Panc1 (cell line): ENCODE measurements around the gene RAP1GAP. TPM values are rescaled to one million over a fixed set of nuclear protein-coding genes. Genes with fewer than 3 reads are reported as not detected.

ENCODE experiments used
- ATAC-seq: fragments of 200-7000 bp; cut with Tn5 transposase; 2 replicates; pipeline ENCODE4 v1.9.1; 2020; ENCODE audit warnings: mild to moderate bottlenecking, moderate library complexity
- BruUV-seq: library from RNA; stranded (reverse); fragments of 400-500 nt; replicated peaks from 2 replicates; lab custom pipeline; 2021; lab: Mats Ljungman, UMichigan
- CTCF ChIA-PET: fragments of 300-600 bp; sonication (Branson Sonifier 250); formaldehyde crosslinking; loops from one replicate; lab custom pipeline; 2022; ENCODE audit warnings: antibody characterized with exemption; lab: Charles Lee
- POLR2A ChIA-PET: fragments of 300-600 bp; sonication (Branson Sonifier 250); formaldehyde crosslinking; loops from one replicate; lab custom pipeline; 2022; ENCODE audit warnings: antibody characterized with exemption; lab: Charles Lee
- DNase-seq: peaks from one replicate; pipeline ENCODE4 v3.0.0-alpha.2; 2010; ENCODE audit warnings: low read depth, low spot score
- H3K27ac ChIP-seq: 2 replicates; pipeline ENCODE4 v1.5.1; 2011; ENCODE audit warnings: mild to moderate bottlenecking, low read length, inconsistent platforms
- H3K27me3 ChIP-seq: fragments of 200-500 bp; sonication (Bioruptor generic); 2 replicates; pipeline ENCODE4 v1.6.0; 2014; ENCODE audit warnings: low read length, inconsistent platforms; ENCODE audit not compliant: control insufficient read depth, insufficient read depth
- H3K36me3 ChIP-seq: fragments of 200-500 bp; sonication (Bioruptor generic); 2 replicates; pipeline ENCODE4 v1.5.1; 2014; ENCODE audit warnings: inconsistent platforms, mild to moderate bottlenecking, low read length, moderate library complexity; ENCODE audit not compliant: control insufficient read depth, insufficient read depth
- H3K4me1 ChIP-seq: 2 replicates; pipeline ENCODE4 v1.5.1; 2011; ENCODE audit warnings: inconsistent platforms, mild to moderate bottlenecking, low read length, moderate library complexity; ENCODE audit not compliant: control insufficient read depth, insufficient read depth
- H3K4me3 ChIP-seq, 2 experiments: 2 replicates each; pipeline ENCODE4 v1.5.1; 2011 to 2012; ENCODE audit warnings: low read depth in 2 of 2, low read length in 2 of 2, mild to moderate bottlenecking in 2 of 2, inconsistent platforms in 1 of 2, moderate library complexity in 1 of 2
- H3K9me3 ChIP-seq: fragments of 200-500 bp; sonication (Bioruptor generic); 2 replicates; pipeline ENCODE4 v1.5.1; 2014; ENCODE audit warnings: low read depth, mild to moderate bottlenecking, inconsistent platforms, low read length, moderate library complexity; ENCODE audit not compliant: control insufficient read depth, insufficient read depth
- POLR2AphosphoS5 ChIP-seq: IDR thresholded peaks from 2 replicates; pipeline ENCODE4 v1.6.1; 2012; ENCODE audit warnings: mild to moderate bottlenecking, low read depth, low read length, moderate library complexity
- SIN3A ChIP-seq: IDR thresholded peaks from 2 replicates; pipeline ENCODE4 v1.6.1; 2012; ENCODE audit warnings: low read depth, mild to moderate bottlenecking, low read length, moderate library complexity, borderline replicate concordance; ENCODE audit not compliant: insufficient read depth
- TCF7L2 ChIP-seq: IDR thresholded peaks from 2 replicates; pipeline ENCODE4 v1.6.1; 2011; ENCODE audit warnings: mild to moderate bottlenecking, low read depth, low read length, inconsistent platforms
- in situ Hi-C: cut with HindIII; loops from 2 replicates; pipeline ENCODE4 v1.10.0; 2016; ENCODE audit warnings: low sequenced_read_pairs, low pct_unique_long_range_greater_than_20kb
- intact Hi-C: fragments of 100-400 bp; cut with micrococcal nuclease; formaldehyde crosslinking; loops from one replicate; pipeline ENCODE4 v1.10.0; 2022; ENCODE audit not compliant: unreplicated experiment
- total RNA-seq: library from RNA; stranded (reverse); gene quantifications from one replicate; pipeline ENCODE4 v1.2.1, GENCODE V29; 2021; ENCODE audit not compliant: unreplicated experiment
- TF ChIP-seq, protein P1 (sequence below): fragments of 450-650 bp; IDR thresholded peaks from 2 replicates; pipeline ENCODE4 v1.5.1; 2017; ENCODE audit warnings: mild to moderate bottlenecking
- TF ChIP-seq, protein P2 (sequence below), 2 experiments: IDR thresholded peaks; 2 replicates each; pipeline ENCODE4 v1.6.1; 2011 to 2012; ENCODE audit warnings: low read depth in 2 of 2, control low read depth in 1 of 2, low read length in 1 of 2, mild to moderate bottlenecking in 1 of 2, moderate library complexity in 1 of 2; ENCODE audit not compliant: insufficient read depth in 1 of 2

Gene RAP1GAP
- total RNA-seq, 1 experiment from 2014 or later = 4.6 TPM

DNA sequence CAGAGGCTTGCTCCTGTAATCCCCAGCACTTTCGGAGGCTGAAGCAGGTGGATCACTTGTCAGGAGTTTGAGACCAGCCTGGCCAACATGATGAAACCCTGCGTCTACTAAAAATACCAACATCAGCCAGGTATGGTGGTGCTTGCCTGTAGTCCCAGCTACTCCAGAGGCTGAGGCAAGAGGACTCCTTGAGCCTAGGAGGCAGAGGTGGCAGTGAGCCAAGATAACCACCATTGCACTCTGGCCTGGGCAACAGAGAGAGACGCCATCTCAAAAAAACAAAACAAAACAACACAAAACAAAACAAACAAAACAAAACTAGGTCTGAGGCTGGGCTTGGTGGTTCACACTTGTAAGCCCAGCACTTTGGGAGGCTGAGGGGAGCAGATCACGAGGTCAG lies 38.7 kb upstream of the RAP1GAP start:
- ChIA-PET POLR2A (no interaction called here), CTCF (no interaction called here)

DNA sequence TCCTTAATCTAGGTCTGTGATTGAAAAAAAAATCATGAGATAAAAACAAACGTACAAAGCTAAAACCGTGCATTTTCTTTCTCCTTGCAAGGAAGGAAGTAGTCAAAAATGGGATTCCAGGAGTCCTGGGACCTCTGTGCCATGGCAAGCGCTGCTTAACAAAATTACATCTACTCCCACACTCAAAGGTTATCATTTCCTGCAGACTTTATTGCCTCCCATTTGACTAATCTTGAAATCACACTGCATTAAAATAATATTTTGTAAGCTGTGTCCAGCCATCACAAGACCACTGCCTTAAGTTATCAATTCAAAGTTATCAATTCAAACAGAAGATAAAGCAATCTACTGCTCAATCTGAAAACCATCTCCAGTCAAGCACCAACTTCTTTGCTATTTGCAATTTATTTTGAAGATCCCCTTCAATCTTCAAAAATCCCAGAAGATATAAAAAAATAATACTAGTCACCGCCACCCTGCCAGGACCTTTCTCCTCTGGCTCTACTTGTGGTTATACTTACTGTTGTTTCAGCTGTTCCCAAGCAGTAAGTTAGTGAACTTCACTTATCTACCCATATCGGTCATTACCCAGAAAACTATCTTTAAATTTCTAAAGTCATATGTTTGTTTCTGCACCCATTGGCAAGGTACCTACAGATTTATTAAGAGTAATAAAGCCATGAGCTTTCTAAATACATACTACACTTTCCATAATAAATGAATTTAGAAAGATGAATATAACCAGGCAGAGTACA lies 38.1 kb upstream of the RAP1GAP start:
- CTCF ChIA-PET = no interaction called here
- DNase-seq (no peak), ATAC-seq (no peak)
- POLR2A ChIA-PET = interaction anchor here (0.6 kb wide), 1 partner anchor 67 kb away, joined by 4 read pairs; no protein-coding TSS in a partner anchor
- Histone ChIP-seq H3K4me3 (no peak overlapping the region), H3K4me1 (no peaks in the 10 kb centered on the region), H3K36me3 (peaks cover 16% of the 10 kb centered on the region; the same call in 1 of the 2 replicates), H3K27me3 (no peaks in the 10 kb centered on the region), H3K27ac (no peak overlapping the region), H3K9me3 (no peaks in the 10 kb centered on the region)
- BruUV-seq = no TSS peak
- intact Hi-C loops (no loop called here), in situ Hi-C loops (no loop called here)
- no peak for TF ChIP-seq POLR2AphosphoS5

More for the DNA sequence above, 38.7 kb upstream of the RAP1GAP start:
- Histone ChIP-seq H3K4me1 (no peaks in the 10 kb centered on the region), H3K9me3 (no peaks in the 10 kb centered on the region), H3K36me3 (peaks cover 16% of the 10 kb centered on the region; the same call in 1 of the 2 replicates), H3K27ac (no peak overlapping the region), H3K4me3 (no peak overlapping the region), H3K27me3 (no peaks in the 10 kb centered on the region)
- TF ChIP-seq SIN3A (no peak), POLR2AphosphoS5 (no peak), TCF7L2 (no peak)
- TF ChIP-seq, protein P1, sequence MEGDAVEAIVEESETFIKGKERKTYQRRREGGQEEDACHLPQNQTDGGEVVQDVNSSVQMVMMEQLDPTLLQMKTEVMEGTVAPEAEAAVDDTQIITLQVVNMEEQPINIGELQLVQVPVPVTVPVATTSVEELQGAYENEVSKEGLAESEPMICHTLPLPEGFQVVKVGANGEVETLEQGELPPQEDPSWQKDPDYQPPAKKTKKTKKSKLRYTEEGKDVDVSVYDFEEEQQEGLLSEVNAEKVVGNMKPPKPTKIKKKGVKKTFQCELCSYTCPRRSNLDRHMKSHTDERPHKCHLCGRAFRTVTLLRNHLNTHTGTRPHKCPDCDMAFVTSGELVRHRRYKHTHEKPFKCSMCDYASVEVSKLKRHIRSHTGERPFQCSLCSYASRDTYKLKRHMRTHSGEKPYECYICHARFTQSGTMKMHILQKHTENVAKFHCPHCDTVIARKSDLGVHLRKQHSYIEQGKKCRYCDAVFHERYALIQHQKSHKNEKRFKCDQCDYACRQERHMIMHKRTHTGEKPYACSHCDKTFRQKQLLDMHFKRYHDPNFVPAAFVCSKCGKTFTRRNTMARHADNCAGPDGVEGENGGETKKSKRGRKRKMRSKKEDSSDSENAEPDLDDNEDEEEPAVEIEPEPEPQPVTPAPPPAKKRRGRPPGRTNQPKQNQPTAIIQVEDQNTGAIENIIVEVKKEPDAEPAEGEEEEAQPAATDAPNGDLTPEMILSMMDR = no peak
- TF ChIP-seq, protein P2, sequence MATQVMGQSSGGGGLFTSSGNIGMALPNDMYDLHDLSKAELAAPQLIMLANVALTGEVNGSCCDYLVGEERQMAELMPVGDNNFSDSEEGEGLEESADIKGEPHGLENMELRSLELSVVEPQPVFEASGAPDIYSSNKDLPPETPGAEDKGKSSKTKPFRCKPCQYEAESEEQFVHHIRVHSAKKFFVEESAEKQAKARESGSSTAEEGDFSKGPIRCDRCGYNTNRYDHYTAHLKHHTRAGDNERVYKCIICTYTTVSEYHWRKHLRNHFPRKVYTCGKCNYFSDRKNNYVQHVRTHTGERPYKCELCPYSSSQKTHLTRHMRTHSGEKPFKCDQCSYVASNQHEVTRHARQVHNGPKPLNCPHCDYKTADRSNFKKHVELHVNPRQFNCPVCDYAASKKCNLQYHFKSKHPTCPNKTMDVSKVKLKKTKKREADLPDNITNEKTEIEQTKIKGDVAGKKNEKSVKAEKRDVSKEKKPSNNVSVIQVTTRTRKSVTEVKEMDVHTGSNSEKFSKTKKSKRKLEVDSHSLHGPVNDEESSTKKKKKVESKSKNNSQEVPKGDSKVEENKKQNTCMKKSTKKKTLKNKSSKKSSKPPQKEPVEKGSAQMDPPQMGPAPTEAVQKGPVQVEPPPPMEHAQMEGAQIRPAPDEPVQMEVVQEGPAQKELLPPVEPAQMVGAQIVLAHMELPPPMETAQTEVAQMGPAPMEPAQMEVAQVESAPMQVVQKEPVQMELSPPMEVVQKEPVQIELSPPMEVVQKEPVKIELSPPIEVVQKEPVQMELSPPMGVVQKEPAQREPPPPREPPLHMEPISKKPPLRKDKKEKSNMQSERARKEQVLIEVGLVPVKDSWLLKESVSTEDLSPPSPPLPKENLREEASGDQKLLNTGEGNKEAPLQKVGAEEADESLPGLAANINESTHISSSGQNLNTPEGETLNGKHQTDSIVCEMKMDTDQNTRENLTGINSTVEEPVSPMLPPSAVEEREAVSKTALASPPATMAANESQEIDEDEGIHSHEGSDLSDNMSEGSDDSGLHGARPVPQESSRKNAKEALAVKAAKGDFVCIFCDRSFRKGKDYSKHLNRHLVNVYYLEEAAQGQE (IDR thresholded peaks at IDR 0.05; ENCODE audit: insufficient read depth in 1 of 2, low read depth in 2 of 2, low read length in 1 of 2) = no peak
- no peak for ATAC-seq
- intact Hi-C loops (no loop called here), in situ Hi-C loops (no loop called here)
- DNase-seq = no peak
- no TSS peak for BruUV-seq

DNA sequence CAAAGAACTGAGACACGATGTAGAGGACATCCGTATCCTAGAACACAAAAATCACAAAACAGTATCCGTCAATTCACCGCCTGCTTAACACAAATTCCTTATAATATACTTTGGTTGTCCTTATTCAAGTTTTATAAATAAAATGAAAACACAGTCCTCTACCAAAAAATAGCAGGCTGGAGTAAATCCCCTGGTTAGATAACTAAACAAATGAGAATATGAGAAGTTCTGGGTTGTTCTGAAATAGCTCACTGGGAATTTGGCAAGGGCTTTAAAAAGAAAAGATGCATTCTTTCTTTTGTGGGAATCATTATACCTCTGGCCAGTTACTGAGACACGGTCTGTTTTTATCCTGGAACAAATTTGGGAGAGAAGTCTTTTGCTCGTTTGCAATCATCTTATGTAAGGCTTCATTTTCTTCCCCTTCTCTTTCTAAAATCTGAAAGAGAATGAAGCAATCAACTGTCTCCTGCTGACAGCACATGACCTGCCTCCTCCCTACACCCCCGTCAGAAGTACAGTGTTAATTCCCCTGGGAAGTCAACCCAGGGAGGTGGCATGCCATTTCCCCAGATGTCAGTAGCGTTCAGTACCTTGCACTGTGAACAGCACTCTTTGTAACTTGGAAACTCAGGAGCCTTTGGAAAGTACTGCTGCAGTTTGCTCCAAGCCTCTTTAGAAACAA lies 37.1 kb upstream of the RAP1GAP start:
- Histone ChIP-seq H3K9me3 (no peaks in the 10 kb centered on the region), H3K27me3 (no peaks in the 10 kb centered on the region), H3K4me3 (no peak overlapping the region), H3K36me3 (peaks cover 16% of the 10 kb centered on the region; the same call in 1 of the 2 replicates), H3K27ac (no peak overlapping the region), H3K4me1 (no peaks in the 10 kb centered on the region)
- ChIA-PET CTCF (no interaction called here), POLR2A (no interaction called here)
- intact Hi-C loops (no loop called here), in situ Hi-C loops (no loop called here)
- no peak for DNase-seq
- no TSS peak for BruUV-seq
- TF ChIP-seq, protein P2 (IDR thresholded peaks at IDR 0.05; ENCODE audit: insufficient read depth in 1 of 2, low read depth in 2 of 2, low read length in 1 of 2) = 0 out of 4 replicates have a peak, but pooled peaks of 1 of the 2 experiments have one; percentile 40
- TF ChIP-seq TCF7L2 (no peak), SIN3A (no peak), POLR2AphosphoS5 (no peak)
- ATAC-seq = no peak
